Adrenal gland (tissue), 12 donors: ENCODE results near the gene NDUFB11. TPM values are rescaled to one million over a fixed set of nuclear protein-coding genes. Genes with fewer than 3 reads are reported as not detected.
A peak's percentile ranks its signal among the peaks of the same experiment; 100 is the strongest.

Experiments used
- DNase-seq, 7 donors: peaks; one replicate each; pipeline ENCODE4 v3.0.0-alpha.2; 2019 to 2020
- H3K27ac ChIP-seq, 5 donors: fragments of 200-600 bp; sonication (generic) in 4 of 5; 1 replicate in 3 of 5; 2 replicates in 2 of 5; pipeline versions ENCODE4 v1.5.1 to v1.8.0; 2016 to 2020; ENCODE audit warnings: mild to moderate bottlenecking in 1 of 5
- H3K27me3 ChIP-seq: fragments of 200-600 bp; 2 replicates; pipeline ENCODE4 v1.8.0; 2021
- H3K36me3 ChIP-seq, 2 donors: fragments of 200-600 bp; replicated peaks in 1 of 2; 1 replicate in 1 of 2; 2 replicates in 1 of 2; pipeline versions ENCODE4 v1.5.1 to v1.8.0; 2018 to 2022
- H3K4me1 ChIP-seq, 2 donors: fragments of 200-600 bp; replicated peaks in 1 of 2; 1 replicate in 1 of 2; 2 replicates in 1 of 2; pipeline versions ENCODE4 v1.5.1 to v1.8.0; 2018 to 2021
- H3K4me3 ChIP-seq, 4 donors: fragments of 200-600 bp; sonication (generic) in 3 of 4; one replicate each; pipeline ENCODE4 v1.5.1; 2016 to 2018
- H3K9me3 ChIP-seq, 3 donors: fragments of 200-600 bp; sonication (generic) in 1 of 3; replicated peaks in 1 of 3; 1 replicate in 2 of 3; 2 replicates in 1 of 3; pipeline versions ENCODE4 v1.5.1 to v1.8.0; 2016 to 2021
- CTCF ChIP-seq, 6 experiments: fragments of 450-650 bp in 4 of 6; fragments of 200-600 bp in 2 of 6; sonication (generic) in 1 of 6; IDR thresholded peaks; 1 replicate in 5 of 6; 2 replicates in 1 of 6; pipeline versions ENCODE4 v1.5.1 to v1.8.0; 2016 to 2021; ENCODE audit warnings: antibody characterized with exemption in 6 of 6, mild to moderate bottlenecking in 2 of 6, moderate library complexity in 1 of 6
- POLR2A ChIP-seq, 2 donors: fragments of 450-650 bp; IDR thresholded peaks; one replicate each; pipeline ENCODE4 v1.6.1; 2017; ENCODE audit warnings: antibody characterized with exemption in 2 of 2, mild to moderate bottlenecking in 2 of 2, moderate library complexity in 1 of 2
- WGBS, 4 donors: extraction: QIAGEN DNeasy Blood & Tissue Kit in 2 of 4; methylation state at CpG; one replicate each; pipeline versions ENCODE4 v1.1.5 to v1.1.7; 2013 to 2017; 5-methylcytosine and 5-hydroxymethylcytosine counted together
- intact Hi-C, 2 donors: fragments of 100-400 bp; cut with DNase I; formaldehyde crosslinking; loops; one replicate each; pipeline versions ENCODE4 v1.14.1 to v1.15.0; 2022 to 2023
- polyA plus RNA-seq, 3 donors: library from polyadenylated mRNA; stranded (reverse); fragments of 200-250 nt in 2 of 3; fragments of 350-450 nt in 1 of 3; fragmentation: Illumina TruSeq in 1 of 3; extraction: RNeasy Lipid Tissue Mini Kit (QIAGEN cat#74804) in 1 of 3; gene quantifications; one replicate each; pipeline ENCODE4 v1.2.3, GENCODE V29; 2013 to 2014
- total RNA-seq, 9 donors: library from RNA; depleted of rRNA in 4 of 9; stranded (reverse); fragments of >200 nt in 4 of 9; fragments of 120-200 nt in 1 of 9; fragmentation: NEBNext Ultra II Directional in 1 of 9; extraction: Animal tissue kit (Norgen Biotek cat#: 25700) in 1 of 9; gene quantifications; one replicate each; pipeline versions ENCODE4 v1.1.0 to v1.2.4, GENCODE V29; 2013 to 2023
- donor health status: healthy with polysubstance abuse.
- donor health status: Bipolar disorder and iron deficiency.
- donor health status: DM: yes; HTN: yes; CAD: no.
- donor health status: DM: no; HTN: no; CAD: no.
- donor health status: DM: no; HTN: no; CAD: no.
- donor health status: DM: yes; HTN: yes; CAD: no.

Gene NDUFB11
- total and polyA plus RNA-seq, 12 donors, result 49.6 to 169 (median 143) TPM

DNA sequence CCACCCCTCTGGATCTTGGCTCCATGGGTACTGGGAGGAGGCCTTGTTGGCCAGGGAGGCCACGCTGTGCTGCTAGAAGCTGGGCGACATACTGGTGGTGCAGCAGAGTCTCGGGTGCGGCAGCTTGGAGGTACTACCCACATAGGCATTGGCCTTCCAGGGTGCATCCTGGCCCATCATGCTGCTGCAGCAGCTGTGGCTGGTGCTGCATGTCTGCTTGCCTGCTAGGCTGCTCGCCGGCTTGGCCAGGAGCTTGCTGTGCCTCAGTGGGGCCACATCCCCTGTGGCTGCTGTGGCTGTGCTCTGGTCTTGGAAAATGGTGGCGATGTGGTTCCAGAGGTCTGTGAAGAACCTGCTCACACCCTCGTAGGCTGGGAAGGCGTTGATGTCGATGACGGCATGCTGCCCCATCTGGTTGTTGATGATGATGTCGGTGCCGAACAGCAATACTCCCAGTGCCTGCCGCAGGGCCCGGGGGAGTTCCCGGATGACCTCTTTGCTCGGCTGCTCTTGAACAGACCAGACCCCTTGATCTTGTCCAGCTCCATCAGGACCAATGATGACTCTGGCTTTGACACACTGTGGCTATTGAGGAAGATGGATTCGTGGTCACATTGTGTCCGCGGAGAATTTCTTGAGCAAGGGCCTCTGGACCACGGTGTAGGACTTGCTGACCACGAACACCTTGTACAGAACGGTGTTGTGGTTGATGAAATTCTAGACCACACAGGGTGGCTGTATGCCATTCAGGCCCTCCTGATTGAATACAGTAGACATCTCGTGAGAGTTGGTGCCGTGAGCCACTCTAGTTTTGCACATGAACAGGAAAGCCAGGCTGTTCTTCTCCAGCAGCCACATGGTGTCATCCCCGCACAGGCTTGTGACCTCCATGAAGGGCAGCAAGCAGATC is 12.4 kb upstream of the NDUFB11 start:
- DNase-seq, result peak in 1 of 7 donors; percentile 9
- Histone ChIP-seq H3K27ac (no peak overlapping the region), H3K4me1 (no peaks in the 10 kb centered on the region), H3K36me3 (peaks cover 0 to under 1% of the 10 kb centered on the region in 2 donors), H3K4me3 (no peak overlapping the region), H3K27me3 (peaks cover under 1% of the 10 kb centered on the region), H3K9me3 (no peaks in the 10 kb centered on the region)
- 92 to 94% (median 93%) methylated on average over 11 to 26 of the region's 26 CpGs for WGBS, 4 donors
- intact Hi-C loops, result no loop called here
- TF ChIP-seq CTCF (IDR thresholded peaks at IDR 0.05) (no peak), POLR2A (IDR thresholded peaks at IDR 0.05) (no peak)

DNA sequence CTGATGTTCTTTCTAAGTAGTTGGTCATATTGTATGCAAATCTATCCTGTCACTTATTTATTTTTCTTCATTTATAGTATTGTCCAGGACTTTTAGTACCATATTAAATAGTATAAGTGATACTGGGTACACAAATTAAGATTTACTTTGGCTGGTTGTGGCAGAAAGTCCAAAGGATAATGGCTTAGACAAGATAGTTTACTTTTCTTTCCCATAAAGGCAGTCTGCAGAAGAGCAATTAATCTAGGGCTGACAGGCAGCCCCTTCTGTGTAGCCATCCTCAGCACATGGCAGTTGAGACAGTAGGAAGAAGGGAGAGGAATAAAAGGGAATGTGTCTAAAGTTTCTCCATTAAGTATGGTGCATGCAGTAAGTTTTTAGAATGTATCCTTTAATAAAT is 6.9 kb upstream of the NDUFB11 start:
- Histone ChIP-seq H3K27ac (no peak overlapping the region), H3K4me3 (no peak overlapping the region), H3K36me3 (no peaks in the 10 kb centered on the region), H3K4me1 (peaks cover 0 to 4% of the 10 kb centered on the region in 2 donors), H3K27me3 (peaks cover 7% of the 10 kb centered on the region), H3K9me3 (no peaks in the 10 kb centered on the region)
- DNase-seq, result no peak
- no peak for TF ChIP-seq POLR2A (IDR thresholded peaks at IDR 0.05)
- TF ChIP-seq CTCF (IDR thresholded peaks at IDR 0.05), result no peak
- intact Hi-C loops, result no loop called here

DNA sequence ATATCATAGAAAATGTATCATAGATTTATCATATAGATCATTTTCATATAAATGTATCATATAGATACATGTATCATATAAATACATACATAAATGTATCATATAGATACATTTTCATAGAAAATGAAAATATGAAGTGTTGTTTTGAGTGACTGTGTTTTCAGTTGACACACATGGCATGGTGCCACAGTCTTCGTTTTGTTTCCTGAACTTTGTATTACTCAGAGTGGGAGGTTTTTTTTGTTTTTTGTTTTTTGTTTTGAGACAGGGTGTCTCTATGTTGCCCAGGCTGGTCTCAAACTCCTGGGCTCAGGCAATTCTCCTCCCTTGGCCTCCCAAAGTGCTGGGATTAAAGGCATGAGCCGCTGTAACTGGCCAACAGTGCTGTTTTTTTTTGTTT is 4.4 kb upstream of the NDUFB11 start:
- Histone ChIP-seq H3K27me3 (peaks cover 7% of the 10 kb centered on the region), H3K9me3 (no peaks in the 10 kb centered on the region), H3K4me3 (no peak overlapping the region), H3K27ac (no peak overlapping the region), H3K36me3 (no peaks in the 10 kb centered on the region), H3K4me1 (peaks cover 0 to 7% of the 10 kb centered on the region in 2 donors)
- TF ChIP-seq POLR2A (IDR thresholded peaks at IDR 0.05) (no peak), CTCF (IDR thresholded peaks at IDR 0.05) (no peak)
- DNase-seq, result peak in 5 of 7 donors; percentile 52 to 69 (median 62)
- intact Hi-C loops, result no loop called here
- 55 to 62% (median 57%) methylated on average over 2 of the region's 2 CpGs for WGBS, 4 donors

GRCh38 chrX:47146936-47147859 is 2.7 kb upstream of the NDUFB11 start:
- intact Hi-C loops, result no loop called here
- Histone ChIP-seq H3K4me3 (peak overlapping the region in 1 of 4 donors; percentile 63), H3K36me3 (no peaks in the 10 kb centered on the region), H3K4me1 (peaks cover 0 to 17% of the 10 kb centered on the region in 2 donors), H3K9me3 (no peaks in the 10 kb centered on the region), H3K27me3 (peaks cover 7% of the 10 kb centered on the region), H3K27ac (peak overlapping the region in 1 of 5 donors; percentile 38)
- WGBS, 4 donors, result 60 to 77% (median 71%) methylated on average over 1 to 12 of the region's 12 CpGs
- no peak for DNase-seq
- TF ChIP-seq CTCF (IDR thresholded peaks at IDR 0.05) (no peak), POLR2A (IDR thresholded peaks at IDR 0.05) (no peak)
